Natural killer cell treated with Interleukin-12 subunit alpha and Interleukin-12 subunit beta and Interleukin-15 and Interleukin-18, amount 100 ng/mL, for 72 hours (primary cell): ENCODE results near the gene PMF1. TPM values are rescaled to one million over a fixed set of nuclear protein-coding genes. Genes with fewer than 3 reads are reported as not detected.

Experiments used
- ATAC-seq, 2 donors: fragments of 150-1000 bp; cut with Tn5 transposase in 1 of 2; sonication (Bioruptor Pico), chemical (Tn5 transposase) in 1 of 2; 2 replicates each; pipeline ENCODE4 v1.10.0; 2021
- DNase-seq: peaks from one replicate; pipeline ENCODE4 v3.0.0; 2022; ENCODE audit warnings: low spot score
- H3K27ac Mint-ChIP-seq, 2 donors: 1 replicate in 1 of 2; 2 replicates in 1 of 2; pipeline ENCODE4 v1.8.0; 2022; ENCODE audit warnings: mixed read lengths in 2 of 2, mild to moderate bottlenecking in 1 of 2, moderate library complexity in 1 of 2
- H3K27me3 Mint-ChIP-seq, 2 donors: 1 replicate in 1 of 2; 2 replicates in 1 of 2; pipeline ENCODE4 v1.8.0; 2022; ENCODE audit warnings: mixed read lengths in 2 of 2
- H3K36me3 Mint-ChIP-seq: one replicate; pipeline ENCODE4 v1.8.0; 2022; ENCODE audit warnings: mixed read lengths
- H3K4me1 Mint-ChIP-seq, 2 donors: 1 replicate in 1 of 2; 2 replicates in 1 of 2; pipeline ENCODE4 v1.8.0; 2022; ENCODE audit warnings: low read depth in 2 of 2, mixed read lengths in 2 of 2, mild to moderate bottlenecking in 1 of 2
- H3K4me3 Mint-ChIP-seq: one replicate; pipeline ENCODE4 v1.8.0; 2022; ENCODE audit warnings: mixed read lengths
- H3K9me3 Mint-ChIP-seq: 2 replicates; pipeline ENCODE4 v1.8.0; 2022; ENCODE audit warnings: mixed read lengths
- total RNA-seq, 2 donors: library from RNA; stranded (reverse); gene quantifications; one replicate each; pipeline ENCODE4 v1.2.3, GENCODE V29; 2022

Gene PMF1
- total RNA-seq, 2 donors from 2014 or later: 90.6 to 105 TPM

DNA sequence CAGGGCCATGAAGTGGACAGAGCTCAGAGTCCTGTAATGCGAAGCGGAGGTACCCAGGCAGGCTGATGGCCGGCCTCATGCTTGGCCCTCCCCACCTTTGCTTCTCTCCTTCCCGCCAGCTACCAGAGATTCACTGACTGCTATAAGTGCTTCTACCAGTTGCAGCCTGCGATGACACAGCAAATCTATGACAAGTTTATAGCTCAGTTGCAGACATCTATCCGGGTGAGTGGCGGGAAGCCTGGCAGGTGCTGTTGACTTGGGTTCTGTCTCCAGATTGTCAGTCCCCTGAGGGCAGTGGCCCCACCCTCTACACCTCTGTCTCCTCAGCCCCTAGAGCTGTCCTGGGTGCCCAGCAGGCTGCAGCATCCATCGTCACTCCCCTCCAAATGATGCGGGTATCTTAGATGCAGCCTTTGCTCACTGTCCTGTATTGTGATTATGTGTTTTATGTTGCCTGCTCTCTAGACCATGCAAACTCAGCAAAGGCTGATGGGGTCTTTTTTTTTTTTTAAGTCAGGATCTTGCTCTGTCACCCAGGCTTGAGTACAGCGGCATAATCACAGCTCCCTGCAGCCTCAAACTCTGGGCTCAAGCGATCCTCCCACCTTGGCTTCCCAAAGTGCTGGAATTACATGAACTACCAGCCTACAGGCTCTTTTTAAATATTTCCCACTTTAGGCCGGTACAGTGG lies 19.5 kb downstream of the PMF1 start:
- no peak for ATAC-seq
- H3K4me3 Mint-ChIP-seq: no peak overlapping the region
- peaks cover 17% of the 10 kb centered on the region for H3K36me3 Mint-ChIP-seq
- peaks cover 7 to 21% of the 10 kb centered on the region in 2 donors for H3K4me1 Mint-ChIP-seq
- H3K9me3 Mint-ChIP-seq: no peaks in the 10 kb centered on the region
- H3K27ac Mint-ChIP-seq: no peak overlapping the region
- DNase-seq: no peak
- no peaks in the 10 kb centered on the region for H3K27me3 Mint-ChIP-seq

DNA sequence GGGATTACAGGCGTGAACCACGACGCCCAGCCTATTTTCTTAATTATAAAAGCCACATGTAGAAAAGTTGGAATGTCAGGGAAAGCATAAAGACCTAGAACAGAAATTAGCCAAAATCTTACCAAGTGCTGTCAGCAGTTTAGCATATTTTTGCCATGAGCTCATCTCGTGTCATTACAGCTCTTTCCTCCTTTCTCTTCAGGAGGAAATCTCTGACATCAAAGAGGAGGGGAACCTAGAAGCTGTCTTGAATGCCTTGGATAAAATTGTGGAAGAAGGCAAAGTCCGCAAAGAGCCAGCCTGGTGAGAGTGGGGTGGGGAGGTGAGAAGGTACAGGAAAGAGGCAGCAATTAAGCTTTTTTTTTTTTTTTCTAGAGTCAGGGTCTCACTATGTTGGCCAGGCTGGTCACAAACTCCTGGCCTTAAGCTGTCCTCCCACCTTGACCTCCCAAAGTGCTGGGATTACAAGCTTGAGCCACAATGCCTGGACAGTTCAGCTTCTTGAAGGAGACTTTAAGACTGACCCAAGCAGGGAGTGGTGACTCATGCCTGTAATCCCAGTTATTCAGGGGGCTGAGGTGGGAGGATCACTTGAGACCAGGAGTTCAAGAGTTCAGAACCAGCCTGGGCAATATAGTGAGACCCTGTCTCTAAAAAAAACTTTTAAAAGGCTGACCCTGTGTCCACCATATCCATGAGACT lies 20.8 kb downstream of the PMF1 start:
- H3K4me1 Mint-ChIP-seq: peaks cover 1 to 16% of the 10 kb centered on the region in 2 donors
- H3K27me3 Mint-ChIP-seq: no peaks in the 10 kb centered on the region

DNA sequence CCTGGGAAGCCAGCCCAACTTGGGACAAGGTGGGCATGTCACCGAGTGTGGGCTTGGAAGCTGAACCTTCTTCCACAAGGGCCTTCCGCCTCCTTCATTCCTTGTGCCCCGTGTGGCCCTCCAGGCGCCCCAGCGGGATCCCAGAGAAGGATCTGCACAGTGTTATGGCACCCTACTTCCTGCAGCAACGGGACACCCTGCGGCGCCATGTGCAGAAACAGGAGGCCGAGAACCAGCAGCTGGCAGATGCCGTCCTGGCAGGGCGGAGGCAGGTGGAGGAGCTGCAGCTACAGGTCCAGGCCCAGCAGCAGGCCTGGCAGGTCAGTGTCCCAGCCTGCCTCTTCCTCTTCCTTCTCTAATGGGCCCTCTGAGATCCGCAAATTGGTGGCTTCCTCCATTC lies 23.4 kb downstream of the PMF1 start:
- Mint-ChIP-seq H3K36me3 (peaks cover 16% of the 10 kb centered on the region), H3K4me3 (no peak overlapping the region), H3K4me1 (peaks cover 0 to 8% of the 10 kb centered on the region in 2 donors), H3K9me3 (no peaks in the 10 kb centered on the region), H3K27me3 (no peaks in the 10 kb centered on the region), H3K27ac (no peak overlapping the region)
- ATAC-seq (no peak), DNase-seq (no peak)

More for the DNA sequence above, 20.8 kb downstream of the PMF1 start:
- Mint-ChIP-seq H3K27ac (no peak overlapping the region), H3K36me3 (peaks cover 17% of the 10 kb centered on the region), H3K4me3 (no peak overlapping the region), H3K9me3 (no peaks in the 10 kb centered on the region)
- ATAC-seq (no peak), DNase-seq (no peak)

DNA sequence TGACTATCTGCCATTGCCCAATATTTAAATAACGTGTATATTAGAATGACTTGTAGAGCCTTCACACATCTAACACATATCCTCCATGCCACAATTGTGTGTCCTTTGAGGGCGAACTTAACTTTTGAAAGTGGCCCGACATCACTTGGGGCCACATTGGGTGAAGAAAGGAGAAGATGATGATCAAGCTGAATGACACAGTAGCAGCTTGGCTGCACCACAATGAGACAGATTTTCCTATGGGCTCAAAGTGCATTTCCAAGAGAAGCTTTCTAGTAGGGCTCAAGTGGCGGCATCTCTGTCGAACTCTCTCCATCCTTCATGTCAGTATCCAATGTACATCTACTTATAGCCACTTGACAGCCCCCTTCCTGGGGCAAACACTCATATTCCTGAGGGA lies 25.4 kb downstream of the PMF1 start:
- Mint-ChIP-seq H3K9me3 (no peaks in the 10 kb centered on the region), H3K36me3 (peaks cover 16% of the 10 kb centered on the region)

DNA sequence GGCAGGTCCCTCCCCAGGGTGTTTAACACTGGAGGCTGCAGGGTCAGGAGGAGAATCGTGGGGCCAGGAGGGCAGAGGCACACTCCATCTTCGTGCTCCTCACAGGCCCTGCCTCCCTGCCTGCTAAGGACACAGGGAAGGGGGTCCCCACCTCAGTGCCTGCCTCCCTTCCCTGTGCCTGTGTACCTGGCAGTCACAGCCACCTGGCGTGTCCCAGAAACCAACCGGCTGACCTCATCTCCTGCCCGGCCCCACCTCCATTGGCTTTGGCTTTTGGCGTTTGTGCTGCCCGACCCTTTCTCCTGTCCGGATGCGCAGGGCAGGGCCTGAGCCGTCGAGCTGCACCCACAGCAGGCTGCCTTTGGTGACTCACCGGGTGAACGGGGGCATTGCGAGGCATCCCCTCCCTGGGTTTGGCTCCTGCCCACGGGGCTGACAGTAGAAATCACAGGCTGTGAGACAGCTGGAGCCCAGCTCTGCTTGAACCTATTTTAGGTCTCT lies 28.6 kb downstream of the PMF1 start:
- DNase-seq (no peak), ATAC-seq (no peak)
- Mint-ChIP-seq H3K27ac (peak overlapping the region in 1 of 2 donors; percentile 37), H3K36me3 (peaks cover 16% of the 10 kb centered on the region), H3K4me1 (peaks cover 13 to 20% of the 10 kb centered on the region in 2 donors), H3K9me3 (no peaks in the 10 kb centered on the region), H3K27me3 (no peaks in the 10 kb centered on the region), H3K4me3 (no peak overlapping the region)

More for the DNA sequence above, 25.4 kb downstream of the PMF1 start:
- Mint-ChIP-seq H3K27ac (no peak overlapping the region), H3K27me3 (no peaks in the 10 kb centered on the region), H3K4me3 (no peak overlapping the region), H3K4me1 (peaks cover 0 to 9% of the 10 kb centered on the region in 2 donors)
- no peak for DNase-seq
- ATAC-seq: no peak

DNA sequence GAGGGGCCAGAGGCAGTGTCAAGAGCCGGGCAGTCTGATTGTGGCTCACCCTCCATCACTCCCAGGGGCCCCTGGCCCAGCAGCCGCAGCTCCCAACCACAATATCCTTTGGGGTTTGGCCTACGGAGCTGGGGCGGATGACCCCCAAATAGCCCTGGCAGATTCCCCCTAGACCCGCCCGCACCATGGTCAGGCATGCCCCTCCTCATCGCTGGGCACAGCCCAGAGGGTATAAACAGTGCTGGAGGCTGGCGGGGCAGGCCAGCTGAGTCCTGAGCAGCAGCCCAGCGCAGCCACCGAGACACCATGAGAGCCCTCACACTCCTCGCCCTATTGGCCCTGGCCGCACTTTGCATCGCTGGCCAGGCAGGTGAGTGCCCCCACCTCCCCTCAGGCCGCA lies 29.1 kb downstream of the PMF1 start, which contains the start of gene BGLAP:
TSS of gene BGLAP (plus strand) at position 259 of the 400 bp plus-strand sequence. CDS start at position 307, 48 bp downstream.
- no peak within 1 kb of the TSS for H3K4me3 Mint-ChIP-seq
- H3K27ac Mint-ChIP-seq: peak within 1 kb of the TSS in 1 of 2 donors; percentile 37

DNA sequence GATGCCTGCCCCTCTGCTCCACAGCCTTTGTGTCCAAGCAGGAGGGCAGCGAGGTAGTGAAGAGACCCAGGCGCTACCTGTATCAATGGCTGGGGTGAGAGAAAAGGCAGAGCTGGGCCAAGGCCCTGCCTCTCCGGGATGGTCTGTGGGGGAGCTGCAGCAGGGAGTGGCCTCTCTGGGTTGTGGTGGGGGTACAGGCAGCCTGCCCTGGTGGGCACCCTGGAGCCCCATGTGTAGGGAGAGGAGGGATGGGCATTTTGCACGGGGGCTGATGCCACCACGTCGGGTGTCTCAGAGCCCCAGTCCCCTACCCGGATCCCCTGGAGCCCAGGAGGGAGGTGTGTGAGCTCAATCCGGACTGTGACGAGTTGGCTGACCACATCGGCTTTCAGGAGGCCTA lies 29.9 kb downstream of the PMF1 start:
- Mint-ChIP-seq H3K9me3 (no peaks in the 10 kb centered on the region), H3K27me3 (no peaks in the 10 kb centered on the region), H3K36me3 (peaks cover 11% of the 10 kb centered on the region), H3K4me1 (peaks cover 13 to 20% of the 10 kb centered on the region in 2 donors), H3K4me3 (no peak overlapping the region), H3K27ac (no peak overlapping the region)
- no peak for DNase-seq
- ATAC-seq: no peak

More for the DNA sequence above, 29.1 kb downstream of the PMF1 start, which contains the start of gene BGLAP:
- no peak for DNase-seq
- H3K27me3 Mint-ChIP-seq: no peaks in the 10 kb centered on the region
- ATAC-seq: no peak
- H3K9me3 Mint-ChIP-seq: no peaks in the 10 kb centered on the region
- peaks cover 15% of the 10 kb centered on the region for H3K36me3 Mint-ChIP-seq
- peaks cover 13 to 20% of the 10 kb centered on the region in 2 donors for H3K4me1 Mint-ChIP-seq

DNA sequence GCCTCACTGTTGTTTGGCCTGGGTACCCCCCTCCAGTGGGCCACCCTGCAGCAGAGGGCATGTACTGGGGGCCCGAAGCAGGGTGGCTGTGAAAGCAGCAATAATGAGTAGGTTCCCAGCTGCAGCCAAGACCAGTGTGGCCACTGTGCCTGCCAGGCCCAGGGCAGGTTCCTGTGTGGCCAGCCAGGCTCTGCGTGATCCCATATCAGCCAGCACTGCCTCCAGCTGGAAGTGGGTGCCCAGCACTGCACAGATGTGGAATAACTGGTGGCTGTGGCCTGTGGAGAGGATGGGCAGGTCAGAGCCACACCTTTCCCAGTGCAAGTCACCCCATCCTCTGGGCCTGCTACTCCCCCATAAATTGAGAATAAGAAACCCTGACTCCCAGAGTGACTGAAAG lies 31.3 kb downstream of the PMF1 start:
- DNase-seq (no peak), ATAC-seq (no peak)
- H3K27ac Mint-ChIP-seq: no peak overlapping the region
- no peak overlapping the region for H3K4me3 Mint-ChIP-seq
- no peaks in the 10 kb centered on the region for H3K9me3 Mint-ChIP-seq
- peaks cover 6% of the 10 kb centered on the region for H3K36me3 Mint-ChIP-seq
- H3K27me3 Mint-ChIP-seq: no peaks in the 10 kb centered on the region
- H3K4me1 Mint-ChIP-seq: peaks cover 13 to 21% of the 10 kb centered on the region in 2 donors

DNA sequence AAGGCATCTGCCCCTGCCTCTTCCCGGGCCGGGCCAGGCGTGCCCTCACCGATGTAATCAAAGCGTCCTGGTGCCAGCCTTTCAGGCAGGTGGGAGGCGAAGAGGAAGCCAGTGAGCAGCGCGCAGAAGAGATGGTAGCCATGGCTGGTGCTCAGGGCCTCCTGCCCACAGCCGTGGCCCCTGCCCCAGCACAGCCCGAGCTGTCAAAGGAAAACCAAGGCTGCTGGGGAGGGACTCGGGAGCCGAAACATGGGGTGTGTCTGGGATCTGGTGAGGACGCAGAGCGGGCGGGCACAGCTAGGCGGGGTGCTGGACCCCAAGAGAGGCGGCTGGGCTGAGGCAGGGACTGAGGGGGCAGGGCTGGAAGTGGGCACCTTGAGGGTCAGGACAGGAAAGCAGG lies 31.9 kb downstream of the PMF1 start:
- H3K9me3 Mint-ChIP-seq: no peaks in the 10 kb centered on the region
- no peak overlapping the region for H3K27ac Mint-ChIP-seq
- H3K36me3 Mint-ChIP-seq: peaks cover 4% of the 10 kb centered on the region
- H3K27me3 Mint-ChIP-seq: no peaks in the 10 kb centered on the region
- H3K4me3 Mint-ChIP-seq: peak overlapping the region; percentile 81
- no peak for ATAC-seq
- no peak for DNase-seq
- peaks cover 13 to 21% of the 10 kb centered on the region in 2 donors for H3K4me1 Mint-ChIP-seq

DNA sequence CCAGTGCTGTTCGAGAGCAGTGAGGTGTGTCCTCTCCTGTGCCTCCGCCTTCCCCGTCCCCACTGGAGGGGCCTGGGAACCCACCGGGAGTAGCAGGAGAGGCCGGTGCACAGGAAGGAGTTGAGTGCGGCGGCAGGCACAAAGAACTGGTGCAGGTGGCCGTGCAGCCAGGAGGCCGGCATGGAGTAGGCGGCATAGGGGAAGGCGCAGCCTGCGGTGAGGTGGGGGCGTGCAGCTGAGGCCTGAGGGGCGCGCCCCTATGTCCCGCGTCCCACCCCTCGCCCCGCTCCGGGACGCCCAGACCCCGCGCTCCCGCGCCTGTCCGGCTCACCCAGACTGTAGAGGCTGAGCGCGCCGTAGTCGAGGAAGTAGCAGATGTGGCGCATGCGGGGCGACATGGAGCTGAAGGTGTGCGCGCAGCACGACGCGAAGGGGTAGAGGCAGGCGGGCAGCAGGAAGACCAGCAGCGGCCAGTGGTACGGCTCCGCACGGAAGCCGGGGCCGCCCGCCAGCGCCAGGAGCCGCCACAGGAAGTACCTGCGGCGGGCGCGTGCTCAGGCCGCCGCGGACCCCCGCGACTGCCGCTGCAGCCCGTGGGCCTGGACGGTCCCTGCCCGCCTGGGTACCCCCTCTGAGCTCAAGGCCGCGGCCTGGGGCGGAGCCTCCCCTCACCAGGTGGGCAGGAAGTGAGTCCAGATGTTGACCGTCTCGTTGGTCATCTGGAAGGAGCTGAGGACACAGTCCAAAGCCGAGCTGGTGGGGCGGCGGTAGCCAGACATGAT lies 32.8 kb downstream of the PMF1 start:
- Mint-ChIP-seq H3K9me3 (no peaks in the 10 kb centered on the region), H3K36me3 (no peaks in the 10 kb centered on the region), H3K4me3 (peak overlapping the region; percentile 81), H3K4me1 (peaks cover 13 to 21% of the 10 kb centered on the region in 2 donors), H3K27me3 (no peaks in the 10 kb centered on the region), H3K27ac (peak overlapping the region in 1 of 2 donors; percentile 48)
- ATAC-seq: peak; percentile 73 to 77
- peak; percentile 71 for DNase-seq

DNA sequence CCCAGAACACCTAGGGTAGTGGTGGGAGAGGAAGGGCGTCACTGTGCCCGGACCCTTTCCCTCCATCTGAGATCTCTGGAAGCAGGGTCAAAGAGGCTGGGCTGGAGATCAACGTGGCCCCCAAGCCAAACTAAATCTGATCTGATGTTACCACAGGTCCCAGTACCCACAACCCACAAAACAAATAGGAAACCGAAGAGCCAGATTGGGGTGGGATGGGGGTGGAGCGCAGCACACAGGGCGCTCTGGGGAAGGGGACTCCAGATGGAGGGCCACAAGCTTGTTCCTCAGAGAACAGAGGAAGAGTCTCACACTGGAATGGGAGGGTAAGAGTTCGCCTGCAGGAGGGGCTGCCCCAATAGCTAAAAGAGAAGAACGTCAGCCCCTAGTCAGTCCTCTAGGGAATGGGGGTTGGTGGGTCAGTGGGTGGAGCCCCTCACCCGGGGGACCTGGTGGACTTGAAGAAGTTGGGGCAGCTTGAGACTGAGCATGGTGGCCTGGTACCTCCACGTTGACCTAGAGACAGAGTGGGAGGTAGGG lies 33.5 kb downstream of the PMF1 start:
- Mint-ChIP-seq H3K9me3 (no peaks in the 10 kb centered on the region), H3K4me3 (no peak overlapping the region), H3K36me3 (no peaks in the 10 kb centered on the region), H3K27me3 (no peaks in the 10 kb centered on the region), H3K4me1 (peaks cover 13 to 18% of the 10 kb centered on the region in 2 donors), H3K27ac (no peak overlapping the region)
- no peak for ATAC-seq
- DNase-seq: no peak

DNA sequence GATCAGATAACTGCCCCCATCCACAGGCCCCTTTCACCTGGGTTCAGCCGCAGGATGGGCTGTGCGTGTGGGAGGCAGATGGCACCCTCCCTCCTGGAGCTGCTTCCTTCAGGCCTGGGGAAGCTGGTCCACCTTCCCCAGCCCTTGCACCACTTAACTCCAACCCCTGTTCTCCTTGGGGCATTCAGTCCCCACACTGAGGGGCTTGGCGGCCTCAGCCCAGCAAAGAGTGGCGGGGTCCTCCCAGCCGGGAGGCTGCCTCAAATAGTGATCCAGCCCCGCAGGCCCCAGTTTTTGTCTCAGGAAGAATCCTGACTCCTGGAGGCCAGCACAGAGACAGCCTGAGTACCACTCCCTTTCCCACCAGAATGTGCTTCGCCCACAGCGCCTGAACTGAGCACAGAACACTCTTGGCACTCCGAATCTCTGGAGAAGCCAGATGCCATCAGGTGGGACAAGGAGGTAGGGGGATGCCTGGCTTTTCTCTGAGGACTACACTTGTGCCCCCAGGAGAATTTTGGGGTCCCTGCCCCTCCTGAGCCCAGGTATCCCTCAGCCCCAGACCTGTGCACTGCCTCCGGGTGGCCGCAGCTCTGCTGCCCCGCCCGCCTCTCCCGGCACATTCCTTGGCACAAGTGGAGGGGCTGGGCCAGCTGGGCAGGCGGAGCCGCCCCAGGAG lies 34.1 kb downstream of the PMF1 start:
- Mint-ChIP-seq H3K9me3 (no peaks in the 10 kb centered on the region), H3K4me3 (no peak overlapping the region)

More for the DNA sequence above, 34.1 kb downstream of the PMF1 start:
- Mint-ChIP-seq H3K4me1 (peaks cover 13 to 18% of the 10 kb centered on the region in 2 donors), H3K27me3 (no peaks in the 10 kb centered on the region), H3K27ac (no peak overlapping the region), H3K36me3 (no peaks in the 10 kb centered on the region)
- no peak for ATAC-seq
- no peak for DNase-seq
